ENCODE measurements around the gene PYM1.
"Not testable (repeated sequence)": the region's sequence is repeated elsewhere in the genome, so short reads cannot be mapped to it uniquely, and the experiment has no call there.

The PYM1 gene

DNA sequence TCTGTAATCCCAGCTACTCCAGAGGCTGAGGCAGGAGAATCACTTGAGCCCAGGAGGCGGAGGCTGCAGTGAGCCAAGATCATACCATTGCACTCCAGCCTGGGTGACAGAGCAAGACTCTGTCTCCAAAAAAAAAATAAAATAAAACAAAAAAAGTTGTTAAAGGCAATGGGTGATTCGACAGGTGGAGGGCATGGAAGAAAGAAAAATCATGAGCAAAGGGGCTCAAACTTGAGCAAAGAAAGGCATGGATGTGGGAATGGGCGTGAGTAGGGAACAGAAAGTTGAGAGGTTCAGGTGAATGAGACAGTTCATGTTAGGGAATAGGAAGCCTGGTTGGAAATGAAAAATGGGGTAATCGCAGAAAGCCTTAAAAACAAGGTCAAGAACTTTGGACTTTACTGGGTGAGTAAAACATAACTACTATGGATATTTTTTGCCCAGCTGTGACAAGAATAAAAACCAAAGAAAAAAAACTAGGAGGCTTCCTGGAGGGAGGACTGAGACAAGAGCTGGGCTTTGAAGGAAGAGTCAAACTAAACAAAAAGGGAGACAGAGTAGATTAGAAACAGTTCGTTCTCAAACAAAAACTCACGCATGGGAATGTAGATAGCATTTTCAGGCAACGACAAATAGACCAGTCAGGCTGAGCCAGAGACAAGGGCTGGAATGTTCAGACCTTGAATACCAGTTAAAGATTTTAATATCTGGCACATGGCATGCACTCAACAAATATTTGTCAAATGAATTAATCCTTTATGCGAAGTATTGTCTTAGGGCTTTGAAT lies 18.8 kb downstream of the PYM1 start:
- no peak for DNase-seq

DNA sequence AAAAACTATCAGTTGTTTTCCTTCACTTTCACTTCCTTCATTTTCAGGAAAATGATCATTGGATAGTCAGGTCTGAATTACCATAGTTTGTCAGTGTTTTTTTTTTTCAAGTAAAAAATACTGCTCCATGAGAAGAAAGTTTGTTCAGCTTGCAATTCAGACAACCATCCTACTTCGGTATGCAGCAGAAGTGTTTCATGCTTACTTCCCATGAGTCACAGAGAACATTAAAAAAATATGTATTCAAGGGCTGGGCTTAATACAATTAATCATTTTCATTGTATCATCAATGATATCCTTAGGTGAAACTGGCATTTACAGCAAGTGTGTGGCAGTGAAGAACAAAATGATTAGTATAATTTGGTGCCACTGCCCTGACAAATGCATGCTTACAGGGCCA lies 21.6 kb downstream of the PYM1 start:
- no peak for DNase-seq

DNA sequence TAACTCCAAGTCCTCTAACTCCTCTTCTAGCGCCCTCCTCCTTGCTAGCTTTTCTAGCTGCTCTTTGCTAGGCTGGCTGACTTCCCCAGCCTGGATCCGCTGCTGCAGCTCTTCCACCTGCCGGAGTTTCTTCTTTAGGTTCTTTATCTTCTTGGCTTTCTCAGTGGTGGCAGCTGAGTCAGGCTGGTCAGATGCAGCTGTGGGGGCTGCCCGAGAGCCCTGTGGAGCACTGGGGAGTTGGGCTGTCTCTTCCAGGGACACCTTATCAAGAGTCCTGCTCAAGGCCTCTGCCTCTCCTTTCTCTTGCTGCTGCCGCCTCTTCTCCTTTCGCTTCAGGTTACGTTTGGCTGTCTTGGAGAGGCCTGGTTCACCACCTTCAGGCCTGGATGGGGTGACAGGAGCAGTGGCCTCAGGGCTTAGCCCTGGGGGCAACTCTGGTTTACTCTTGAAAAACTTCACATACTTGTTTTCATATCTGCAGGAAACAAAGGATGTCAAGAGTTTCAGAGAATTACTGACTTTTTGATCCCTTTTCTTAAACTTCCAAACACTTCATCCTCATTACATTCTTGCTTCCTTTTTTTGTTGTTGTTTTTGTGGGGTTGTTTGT lies 25.7 kb downstream of the PYM1 start:
- no peak for DNase-seq

DNA sequence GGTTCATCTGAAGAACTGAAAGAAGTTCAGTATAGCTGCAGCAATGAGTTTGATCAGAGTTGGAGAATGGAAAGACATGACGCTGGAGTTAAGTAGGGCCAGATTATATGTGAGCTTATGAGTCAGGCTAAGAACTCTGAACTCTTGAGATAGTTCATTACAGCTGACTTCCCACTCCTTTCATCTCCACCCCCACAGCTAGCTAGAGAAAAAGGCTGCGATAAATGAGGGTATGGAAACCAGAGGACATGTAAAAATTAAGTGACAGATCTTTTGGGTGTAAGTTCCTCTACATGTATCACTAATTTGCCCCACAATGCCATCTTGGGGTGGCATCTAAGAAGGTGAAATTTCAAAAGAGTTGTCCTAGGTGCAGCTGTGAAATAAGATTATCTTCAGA lies 28.6 kb downstream of the PYM1 start:
- DNase-seq = peak in 2 of 6 experiments; percentile 6 to 9

DNA sequence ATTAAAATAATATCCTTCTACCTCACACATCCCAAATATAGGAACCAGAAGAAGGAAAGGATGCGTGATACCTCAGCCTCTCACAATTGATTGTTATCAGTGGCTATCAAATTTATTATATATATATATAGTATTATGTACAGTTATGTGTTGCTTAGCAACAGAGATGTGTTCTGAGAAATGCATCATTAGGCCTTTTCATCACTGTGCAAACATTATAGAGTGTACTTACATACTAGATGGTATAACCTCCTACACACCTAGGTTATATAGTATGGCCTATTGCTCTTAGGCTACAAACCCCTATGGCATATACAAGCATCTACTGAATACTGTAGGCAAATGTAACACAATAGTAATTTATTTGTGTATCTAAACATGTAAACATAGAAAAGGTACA lies 34.0 kb downstream of the PYM1 start:
- DNase-seq = no peak

DNA sequence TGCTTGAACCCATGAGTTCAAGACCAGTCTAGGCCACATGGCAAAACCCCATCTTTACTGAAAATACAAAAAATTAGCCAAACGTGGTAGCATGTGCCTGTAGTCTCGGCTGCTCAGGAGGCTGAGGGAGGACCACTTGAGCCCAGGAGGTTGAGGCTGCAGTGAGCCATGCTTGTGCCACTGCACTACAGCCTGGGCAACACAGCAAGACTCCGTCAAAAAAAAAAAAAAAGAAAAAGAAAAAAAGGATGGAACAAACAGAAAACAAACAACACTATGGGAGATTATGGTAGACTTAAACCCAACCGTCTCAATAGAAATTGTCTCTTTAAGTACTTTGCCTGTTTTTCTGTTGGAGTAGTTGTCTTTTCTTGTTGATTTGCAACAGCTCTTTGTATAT lies 36.4 kb downstream of the PYM1 start:
- DNase-seq = no peak

DNA sequence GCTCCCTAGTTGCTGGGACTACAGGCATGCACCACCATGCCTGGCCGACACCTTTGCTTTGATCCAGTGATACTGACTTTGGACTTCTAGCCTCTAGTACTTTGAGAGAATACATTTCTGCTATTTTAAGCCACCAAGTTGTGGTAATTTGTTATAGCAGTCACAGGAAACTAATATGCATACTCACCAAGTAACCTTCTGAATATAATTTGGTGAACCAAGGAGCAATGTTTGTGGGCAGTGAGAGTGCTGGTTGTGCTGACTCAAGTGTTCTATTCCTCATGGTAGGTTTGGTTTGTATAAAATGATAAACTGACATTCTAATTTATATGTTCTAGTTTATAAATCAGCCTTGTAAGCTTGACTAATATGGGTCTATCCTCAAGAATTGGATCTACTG lies 42.6 kb downstream of the PYM1 start:
- DNase-seq = no peak

DNA sequence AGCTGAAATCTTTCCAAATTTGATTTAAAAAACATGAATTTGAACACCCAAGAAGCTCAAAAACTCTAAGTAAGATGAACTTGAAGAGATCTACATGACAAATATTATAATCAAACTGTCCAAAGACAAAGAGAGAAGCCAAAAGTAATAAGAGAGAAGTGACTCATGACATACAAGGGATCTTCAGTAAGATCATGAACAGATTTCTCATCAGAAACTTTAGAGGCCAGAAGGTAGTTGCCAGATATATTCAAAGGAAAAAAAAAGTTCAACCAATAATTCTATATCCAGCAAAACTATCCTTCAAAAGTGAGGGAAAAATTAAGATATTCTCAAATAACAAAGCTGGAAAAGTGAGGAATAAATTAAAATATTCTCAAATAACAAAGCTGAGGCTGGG lies 49.9 kb downstream of the PYM1 start:
- no peak for DNase-seq

DNA sequence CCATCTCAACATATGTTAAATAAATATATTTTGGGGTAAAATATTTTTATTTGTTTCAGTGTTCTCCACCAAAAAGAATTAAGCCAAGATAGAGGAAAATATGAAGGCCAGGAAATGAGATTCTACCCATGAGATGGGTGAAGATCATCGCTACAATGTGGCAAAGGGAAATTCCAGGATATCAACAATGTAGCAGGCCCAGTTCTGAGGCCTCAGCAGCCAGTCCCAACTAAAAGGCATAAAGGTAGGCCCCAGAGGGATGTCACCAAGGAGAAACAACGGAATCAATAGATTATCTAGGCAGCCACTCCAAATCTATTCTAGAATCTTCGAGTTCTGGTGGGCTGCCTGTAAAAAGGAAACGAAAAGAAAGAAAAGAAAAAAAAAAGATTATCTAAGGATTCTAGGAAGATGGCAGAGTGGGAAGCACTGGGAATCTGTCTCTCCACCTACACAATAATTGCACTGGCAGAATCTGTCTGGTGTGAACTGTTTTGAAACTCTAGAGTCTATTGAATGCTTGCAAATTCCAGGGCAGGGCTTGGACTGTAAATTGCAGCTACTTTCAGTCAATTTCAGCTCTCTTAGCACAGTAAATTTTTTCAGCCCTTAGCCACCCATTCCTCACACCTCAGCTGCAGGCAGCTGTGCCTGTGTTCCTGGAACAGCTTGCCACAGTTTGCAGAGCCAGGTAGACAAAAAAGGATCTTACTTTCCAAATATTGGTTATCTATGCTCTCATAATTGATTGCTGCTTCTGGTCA lies 51.8 kb downstream of the PYM1 start:
- no peak for DNase-seq

DNA sequence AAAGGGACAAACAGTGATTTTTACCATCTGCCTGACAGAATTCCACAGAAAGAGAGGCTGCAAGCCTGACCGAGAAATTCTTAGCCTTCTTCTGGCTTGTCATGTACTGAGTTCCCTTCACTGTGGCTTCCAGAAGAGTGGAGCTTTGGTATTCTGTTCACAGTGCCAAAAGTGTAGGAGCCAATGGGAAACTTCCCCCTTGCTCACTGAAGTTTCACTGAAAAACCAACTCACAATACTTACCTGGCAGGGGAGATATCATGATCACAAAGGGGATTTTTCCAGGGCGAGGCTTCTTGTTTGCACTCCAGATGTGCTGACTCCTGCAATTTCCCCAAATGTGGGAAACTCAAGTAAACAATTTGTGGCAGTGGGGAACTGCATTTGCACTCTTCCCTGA lies 53.3 kb downstream of the PYM1 start:
- DNase-seq = no peak

DNA sequence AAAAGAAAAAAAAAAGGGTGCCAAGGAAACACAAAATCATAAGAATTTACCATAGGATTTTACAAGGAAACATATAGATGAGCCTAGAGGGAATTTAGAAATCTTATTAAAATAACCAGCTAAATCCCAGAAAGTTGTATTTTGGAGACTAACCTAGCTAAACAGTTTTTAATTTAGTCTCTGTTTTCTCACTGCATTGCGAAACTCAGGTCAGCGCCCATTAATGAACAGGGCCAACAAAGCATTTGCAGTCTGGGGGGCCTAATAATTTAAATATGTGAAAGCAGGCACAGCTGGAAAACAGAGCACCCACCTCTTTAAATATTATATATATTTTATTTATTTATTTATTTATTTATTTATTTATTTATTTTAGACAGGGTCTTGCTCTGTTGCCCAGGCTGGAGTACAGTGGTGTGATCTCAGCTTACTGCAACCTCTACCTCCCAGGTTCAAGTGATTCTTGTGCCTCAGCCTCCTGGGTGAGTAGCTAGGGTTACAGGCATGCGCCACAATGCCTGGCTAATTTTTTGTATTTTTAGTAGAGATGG lies 61.2 kb downstream of the PYM1 start:
- DNase-seq = not testable (repeated sequence)

DNA sequence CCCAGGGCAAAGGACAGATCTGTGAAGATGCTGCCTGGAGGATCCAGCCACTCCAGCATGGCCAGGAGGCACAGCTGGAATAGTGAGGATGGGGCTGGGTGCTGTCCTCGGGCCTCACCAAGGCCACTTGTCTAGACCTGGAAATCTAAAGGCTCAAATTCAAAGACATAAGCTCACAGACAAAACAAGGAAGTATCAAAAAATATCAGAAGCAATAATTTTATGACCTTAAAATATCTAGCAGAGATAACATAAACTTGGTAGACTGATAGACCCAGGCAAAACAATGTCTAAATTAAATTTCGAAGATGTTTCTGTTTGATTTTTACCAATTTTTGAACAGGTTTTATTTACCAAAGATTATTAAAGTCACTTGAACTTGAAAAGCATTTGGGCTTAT lies 62.4 kb downstream of the PYM1 start:
- DNase-seq = no peak

DNA sequence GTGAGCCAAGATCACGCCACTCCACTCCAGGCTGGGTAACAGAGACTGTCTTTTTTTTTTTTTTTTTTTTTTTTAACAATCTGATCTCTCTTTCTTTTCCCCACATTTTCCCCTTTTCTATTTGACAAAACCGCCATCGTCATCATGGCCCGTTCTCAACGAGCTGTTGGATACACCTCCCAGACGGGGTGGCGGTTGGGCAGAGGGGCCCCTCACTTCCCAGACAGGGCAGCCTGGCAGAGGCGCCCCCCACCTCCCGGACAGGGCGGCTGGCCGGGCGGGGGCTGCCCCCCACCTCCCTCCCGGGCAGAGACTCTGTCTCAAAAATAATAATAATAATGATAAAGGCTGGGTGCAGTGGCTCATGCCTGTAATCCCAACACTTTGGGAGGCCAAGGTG lies 64.8 kb downstream of the PYM1 start:
- not testable (repeated sequence) for DNase-seq

DNA sequence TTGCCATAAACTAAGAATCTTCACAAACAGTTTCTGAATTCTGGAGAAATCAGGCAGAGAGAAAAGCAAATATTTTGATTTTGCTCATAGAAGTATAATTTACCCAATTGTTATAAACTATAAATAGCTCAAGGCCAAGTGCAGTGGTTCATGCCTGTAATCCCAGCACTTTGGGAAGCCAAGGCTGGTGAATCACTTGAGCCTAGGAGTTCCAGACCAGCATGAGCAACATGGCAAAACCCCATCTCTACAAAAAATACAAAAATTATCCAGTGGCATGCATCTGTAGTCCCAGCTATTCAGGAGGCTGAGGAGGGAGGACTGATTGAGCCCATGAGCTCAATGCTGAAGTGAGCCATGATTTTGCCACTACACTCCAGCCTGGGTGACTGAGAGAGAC lies 65.4 kb downstream of the PYM1 start:
- DNase-seq = no peak

DNA sequence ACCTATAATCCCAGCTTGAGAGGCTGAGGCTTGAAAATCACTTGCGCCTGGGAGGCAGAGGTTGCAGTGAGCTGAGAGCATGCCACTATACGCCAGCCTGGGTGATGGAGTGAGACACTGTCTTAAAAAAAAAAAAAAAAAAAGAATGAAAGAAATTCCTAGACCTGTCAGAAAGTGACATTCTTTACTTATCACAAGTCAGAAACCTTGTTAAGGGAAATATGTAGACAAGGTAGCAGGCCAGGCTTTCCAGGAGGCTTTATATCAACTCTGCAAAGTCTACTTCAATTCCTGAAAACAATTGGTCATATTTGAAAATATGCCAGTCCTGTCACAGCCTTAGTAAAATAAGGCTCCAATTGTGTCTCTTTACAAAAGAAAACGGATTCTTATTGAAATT lies 65.8 kb downstream of the PYM1 start:
- no peak for DNase-seq

DNA sequence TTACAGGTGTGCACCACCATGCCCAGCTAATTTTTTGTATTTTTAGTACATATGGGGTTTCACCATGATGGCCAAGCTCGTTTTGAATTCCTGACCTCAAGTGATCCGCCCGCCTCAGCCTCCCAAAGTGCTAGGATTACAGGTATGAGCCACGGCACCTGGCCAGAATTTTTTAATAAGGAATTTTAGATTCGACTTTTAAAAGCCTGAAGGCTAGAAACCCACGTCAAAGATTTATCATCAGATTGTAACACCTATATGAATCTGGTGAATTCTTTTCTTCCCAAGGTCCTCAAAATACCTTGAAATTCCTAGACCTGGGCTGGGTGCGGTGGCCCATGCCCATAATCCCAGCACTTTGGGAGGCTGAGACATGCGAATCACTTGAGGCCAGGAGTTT lies 66.3 kb downstream of the PYM1 start:
- DNase-seq = no peak

DNA sequence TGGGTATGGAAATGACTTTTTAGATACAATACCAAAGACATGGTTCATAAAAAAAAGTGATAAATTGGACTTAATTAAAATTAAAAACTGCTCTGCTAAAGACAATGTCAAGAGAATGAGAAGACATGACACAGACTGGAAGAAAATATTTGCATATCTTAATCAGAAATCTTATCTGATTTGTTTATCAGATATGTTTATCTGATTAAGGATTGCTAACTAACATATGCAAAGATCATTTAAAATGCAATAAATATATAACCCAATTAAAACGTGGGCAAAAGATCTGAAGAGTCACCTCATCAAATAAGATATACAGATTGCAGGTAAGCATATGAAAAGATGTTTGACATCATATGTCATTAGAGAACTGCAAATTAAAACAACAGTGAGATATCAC lies 75.0 kb downstream of the PYM1 start:
- DNase-seq = no peak
